H9 (cell line): ENCODE results near the gene INPP5J. TPM values are rescaled to one million over a fixed set of nuclear protein-coding genes. Genes with fewer than 3 reads are reported as not detected.

ENCODE experiments used
- DNase-seq: peaks from one replicate; pipeline ENCODE4 v3.0.0-alpha.2; 2017
- H2AFZ ChIP-seq: one replicate; pipeline ENCODE4 v1.6.1; 2013; ENCODE audit warnings: mild to moderate bottlenecking, low read length, control low read depth, moderate library complexity
- H2AK5ac ChIP-seq: 2 replicates; pipeline ENCODE4 v1.6.1; 2013; ENCODE audit warnings: low read length, control low read depth, mixed read lengths; ENCODE audit not compliant: insufficient read length
- H2BK120ac ChIP-seq: one replicate; pipeline ENCODE4 v1.6.1; 2013; ENCODE audit warnings: low read depth, mild to moderate bottlenecking, low read length, control low read depth, inconsistent platforms; ENCODE audit not compliant: poor library complexity, severe bottlenecking
- H2BK12ac ChIP-seq: 2 replicates; pipeline ENCODE4 v1.6.1; 2013; ENCODE audit warnings: low read length, control low read depth, mixed read lengths, low read depth; ENCODE audit not compliant: insufficient read length
- H2BK15ac ChIP-seq: 2 replicates; pipeline ENCODE4 v1.6.1; 2013; ENCODE audit warnings: low read depth, low read length, control low read depth
- H2BK20ac ChIP-seq: one replicate; pipeline ENCODE4 v1.6.1; 2013; ENCODE audit warnings: low read depth, mild to moderate bottlenecking, low read length, control low read depth, inconsistent platforms; ENCODE audit not compliant: poor library complexity, severe bottlenecking
- H2BK5ac ChIP-seq: 2 replicates; pipeline ENCODE4 v1.6.1; 2013; ENCODE audit warnings: low read length, control low read depth, mixed read lengths; ENCODE audit not compliant: insufficient read length
- H3K14ac ChIP-seq: 2 replicates; pipeline ENCODE4 v1.6.1; 2013; ENCODE audit warnings: low read length, control low read depth; ENCODE audit not compliant: insufficient read depth
- H3K18ac ChIP-seq: 2 replicates; pipeline ENCODE4 v1.6.1; 2013; ENCODE audit warnings: low read depth, mild to moderate bottlenecking, mixed read lengths, low read length, control low read depth; ENCODE audit not compliant: insufficient read length
- H3K23ac ChIP-seq: 2 replicates; pipeline ENCODE4 v1.6.1; 2013; ENCODE audit warnings: low read length, control low read depth, mixed read lengths, low read depth; ENCODE audit not compliant: insufficient read length
- H3K23me2 ChIP-seq: 2 replicates; pipeline ENCODE4 v1.6.1; 2013; ENCODE audit warnings: low read depth, mild to moderate bottlenecking, mixed read lengths, low read length, control low read depth; ENCODE audit not compliant: insufficient read length, poor library complexity, severe bottlenecking
- H3K27ac ChIP-seq: 2 replicates; pipeline ENCODE4 v1.5.1; 2013; ENCODE audit warnings: low read length, control low read depth, mixed read lengths, low read depth; ENCODE audit not compliant: insufficient read length
- H3K27me3 ChIP-seq: 2 replicates; pipeline ENCODE4 v1.6.1; 2013; ENCODE audit warnings: low read length, control low read depth, inconsistent platforms; ENCODE audit not compliant: insufficient read depth
- H3K4ac ChIP-seq: 2 replicates; pipeline ENCODE4 v1.6.1; 2013; ENCODE audit warnings: low read depth, mild to moderate bottlenecking, control low read depth, inconsistent platforms, low read length, moderate library complexity
- H3K4me1 ChIP-seq: 2 replicates; pipeline ENCODE4 v1.6.1; 2013; ENCODE audit warnings: low read length, control low read depth, inconsistent platforms; ENCODE audit not compliant: insufficient read depth
- H3K4me2 ChIP-seq: 2 replicates; pipeline ENCODE4 v1.6.1; 2013; ENCODE audit warnings: low read length, control low read depth, mixed read lengths; ENCODE audit not compliant: insufficient read length, insufficient read depth
- H3K56ac ChIP-seq: 2 replicates; pipeline ENCODE4 v1.6.1; 2013; ENCODE audit warnings: low read depth, mild to moderate bottlenecking, mixed read lengths, low read length, control low read depth; ENCODE audit not compliant: insufficient read length
- H3K79me1 ChIP-seq: 2 replicates; pipeline ENCODE4 v1.6.1; 2013; ENCODE audit warnings: low read depth, mild to moderate bottlenecking, moderate library complexity, low read length, control low read depth, inconsistent platforms; ENCODE audit not compliant: insufficient read depth, poor library complexity, severe bottlenecking
- H3K79me2 ChIP-seq: 2 replicates; pipeline ENCODE4 v1.6.1; 2013; ENCODE audit warnings: low read length, control low read depth, inconsistent platforms; ENCODE audit not compliant: insufficient read depth
- H3K9ac ChIP-seq: 2 replicates; pipeline ENCODE4 v1.6.1; 2013; ENCODE audit warnings: low read length, control low read depth, mixed read lengths; ENCODE audit not compliant: insufficient read length; ENCODE audit errors: extremely low read depth
- H3K9me3 ChIP-seq: one replicate; pipeline ENCODE4 v1.6.1; 2013; ENCODE audit warnings: low read depth, low read length, inconsistent platforms; ENCODE audit not compliant: control insufficient read depth
- H3T11ph ChIP-seq: one replicate; pipeline ENCODE4 v1.6.1; 2013; ENCODE audit warnings: mild to moderate bottlenecking, low read length, control low read depth, inconsistent platforms
- H4K20me1 ChIP-seq: one replicate; pipeline ENCODE4 v1.6.1; 2013; ENCODE audit not compliant: control insufficient read depth, insufficient read length, insufficient read depth
- H4K5ac ChIP-seq: 2 replicates; pipeline ENCODE4 v1.6.1; 2013; ENCODE audit warnings: low read depth, mild to moderate bottlenecking, mixed read lengths, low read length, control low read depth; ENCODE audit not compliant: insufficient read length
- H4K8ac ChIP-seq: replicated peaks from 2 replicates; pipeline ENCODE4 v1.6.1; 2013; ENCODE audit warnings: low read length, control low read depth, mixed read lengths, low read depth; ENCODE audit not compliant: insufficient read length
- H4K91ac ChIP-seq: 2 replicates; pipeline ENCODE4 v1.6.1; 2013; ENCODE audit warnings: low read depth, mild to moderate bottlenecking, moderate library complexity, mixed read lengths, low read length, control low read depth; ENCODE audit not compliant: insufficient read length
- H3K27ac Mint-ChIP-seq, 3 experiments: 2 replicates in 2 of 3; 3 replicates in 1 of 3; pipeline ENCODE4 v1.8.0; 2020 to 2021; ENCODE audit warnings: mixed read lengths in 3 of 3, mild to moderate bottlenecking in 1 of 3, moderate library complexity in 1 of 3
- H3K27me3 Mint-ChIP-seq: 2 replicates; pipeline ENCODE4 v1.8.0; 2021; ENCODE audit warnings: low read depth, mild to moderate bottlenecking, moderate library complexity, mixed read lengths
- H3K36me3 Mint-ChIP-seq, 3 experiments: 2 replicates in 2 of 3; 3 replicates in 1 of 3; pipeline ENCODE4 v1.8.0; 2020 to 2021; ENCODE audit warnings: low read depth in 3 of 3, mixed read lengths in 3 of 3; ENCODE audit not compliant: insufficient read depth in 1 of 3
- H3K4me1 Mint-ChIP-seq, 2 experiments: 2 replicates each; pipeline ENCODE4 v1.8.0; 2020; ENCODE audit warnings: mixed read lengths in 2 of 2
- H3K4me3 Mint-ChIP-seq, 2 experiments: 2 replicates in 1 of 2; 3 replicates in 1 of 2; pipeline ENCODE4 v1.8.0; 2020 to 2021; ENCODE audit warnings: mild to moderate bottlenecking in 2 of 2, mixed read lengths in 2 of 2, moderate library complexity in 1 of 2
- H3K9me3 Mint-ChIP-seq, 2 experiments: 2 replicates in 1 of 2; 3 replicates in 1 of 2; pipeline ENCODE4 v1.8.0; 2020; ENCODE audit warnings: mild to moderate bottlenecking in 2 of 2, mixed read lengths in 2 of 2, moderate library complexity in 1 of 2
- CTCF ChIP-seq: fragments of 200-600 bp; sonication (generic); conservative IDR thresholded peaks from 3 replicates; pipeline ENCODE4 v1.8.0; 2021; ENCODE audit warnings: antibody characterized with exemption, mild to moderate bottlenecking
- WGBS: extraction: QIAGEN DNeasy Blood & Tissue Kit; methylation state at CpG from one replicate; pipeline ENCODE4 v1.1.7; 2013; ENCODE audit warnings: missing lambda C conversion rate, low lambda C conversion rate, mixed read lengths; ENCODE audit not compliant: insufficient read length; ENCODE audit errors: extremely low coverage; 5-methylcytosine and 5-hydroxymethylcytosine counted together
- total RNA-seq: library from RNA; stranded (reverse); gene quantifications from 2 replicates; pipeline ENCODE4 v1.2.1, GENCODE V29; 2021

INPP5J gene
- total RNA-seq, 1 experiment from 2014 or later = 4.9 TPM

- H3K9me3 Mint-ChIP-seq = peaks cover 17 to 23% of the 10 kb centered on the region in 2 experiments
- H3K27me3 Mint-ChIP-seq = peaks cover 14% of the 10 kb centered on the region
Measured at GRCh38 chr22:31142285-31142684, 19.5 kb downstream of the INPP5J start.

More at GRCh38 chr22:31142285-31142684, 19.5 kb downstream of the INPP5J start:
- Histone ChIP-seq H3K18ac (no peak overlapping the region), H3K9me3 (peaks cover 3% of the 10 kb centered on the region), H3K79me1 (peaks cover 9% of the 10 kb centered on the region), H2BK5ac (no peak overlapping the region), H3K14ac (no peak overlapping the region), H3T11ph (no peak overlapping the region), H2BK12ac (no peak overlapping the region), H2AK5ac (no peak overlapping the region), H3K56ac (no peak overlapping the region), H3K4ac (no peak overlapping the region), H2AFZ (no peak overlapping the region), H2BK20ac (no peak overlapping the region), H2BK120ac (no peak overlapping the region), H3K4me2 (no peak overlapping the region), H2BK15ac (no peak overlapping the region), H4K20me1 (no peaks in the 10 kb centered on the region), H4K91ac (no peak overlapping the region), H3K79me2 (peaks cover 10% of the 10 kb centered on the region; the same call in 1 of the 2 replicates), H3K23ac (no peak overlapping the region), H3K9ac (no peak overlapping the region), H3K27me3 (no peaks in the 10 kb centered on the region), H4K5ac (no peak overlapping the region), H3K4me1 (peaks cover 7% of the 10 kb centered on the region; the same call in 1 of the 2 replicates), H3K23me2 (peaks cover 11% of the 10 kb centered on the region), H4K8ac (no peak overlapping the region), H3K27ac (no peak overlapping the region)
- Mint-ChIP-seq H3K4me3 (no peak overlapping the region), H3K36me3 (peaks cover 1 to 13% (median 9%) of the 10 kb centered on the region in 3 experiments; a peak in 5 of 7 replicates), H3K4me1 (peaks cover 15 to 20% of the 10 kb centered on the region in 2 experiments), H3K27ac (no peak overlapping the region)
- peak; percentile 21 for DNase-seq
- no CpG with 5 or more reads among the region's 4 CpGs for WGBS
- no peak for TF ChIP-seq CTCF
